HepG2 (cell line): ENCODE data around the gene TXNRD2. TPM values are rescaled to one million over a fixed set of nuclear protein-coding genes. Genes with fewer than 3 reads are reported as not detected.

Experiments
- ATAC-seq: fragments of 200-7000 bp; cut with Tn5 transposase; 3 replicates; pipeline ENCODE4 v1.9.1; 2020; ENCODE audit warnings: mild to moderate bottlenecking, moderate library complexity
- BruUV-seq: library from RNA; stranded (reverse); fragments of 400-500 nt; replicated peaks from 2 replicates; lab custom pipeline; 2021; lab: Mats Ljungman, UMichigan
- CTCF ChIA-PET: fragments of 300-600 bp; formaldehyde crosslinking; extraction: SDS; loops from one replicate; lab custom pipeline; 2021; ENCODE audit warnings: low total read pairs, inconsistent platforms, low intra/inter-chr PET ratio; lab: Yijun Ruan, JAX
- POLR2A ChIA-PET: fragments of 350-600 bp; sonication (Branson Sonifier 250); formaldehyde crosslinking; loops from one replicate; lab custom pipeline; 2020; ENCODE audit warnings: antibody characterized with exemption, inconsistent platforms; lab: Yijun Ruan, JAX
- DNase-seq: peaks from one replicate; pipeline ENCODE4 v3.0.0-alpha.2; 2015; ENCODE audit warnings: low spot score
- FAIRE-seq: peaks from 3 replicates; lab custom pipeline; 2011; peaks lifted over from hg19 to GRCh38; lab: Jason Lieb, UNC
- H2AFZ ChIP-seq: one replicate; pipeline ENCODE4 v1.6.1; 2011; ENCODE audit warnings: low read length, inconsistent platforms
- H3K27ac ChIP-seq: fragments of 300-600 bp; 3 replicates; pipeline ENCODE4 v1.8.0; 2011; ENCODE audit warnings: mixed run types, mild to moderate bottlenecking, mixed read lengths, low read length, inconsistent platforms; ENCODE audit not compliant: insufficient read depth; ENCODE audit errors: extremely low read length
- H3K27me3 ChIP-seq, 2 experiments: fragments of 200-600 bp in 1 of 2; 2 replicates in 1 of 2; 3 replicates in 1 of 2; pipeline versions ENCODE4 v1.6.0 to v1.8.0; 2011; ENCODE audit warnings: low read length in 2 of 2, mild to moderate bottlenecking in 2 of 2, moderate library complexity in 2 of 2, inconsistent platforms in 1 of 2; ENCODE audit not compliant: insufficient read depth in 2 of 2, control insufficient read depth in 1 of 2
- H3K36me3 ChIP-seq, 2 experiments: fragments of 200-600 bp in 1 of 2; replicated peaks in 1 of 2; 2 replicates in 1 of 2; 3 replicates in 1 of 2; pipeline versions ENCODE4 v1.5.1 to v1.8.0; 2011; ENCODE audit warnings: low read length in 2 of 2, inconsistent platforms in 1 of 2; ENCODE audit not compliant: insufficient read depth in 2 of 2, control insufficient read depth in 1 of 2
- H3K4me1 ChIP-seq: 2 replicates; pipeline ENCODE4 v1.5.1; 2012; ENCODE audit warnings: low read length, inconsistent platforms; ENCODE audit not compliant: insufficient read depth
- H3K4me2 ChIP-seq: 2 replicates; pipeline ENCODE4 v1.6.0; 2011; ENCODE audit warnings: low read depth, low read length, inconsistent platforms
- H3K4me3 ChIP-seq, 3 experiments: fragments of 200-600 bp in 1 of 3; sonication (generic), shearing (Covaris generic) in 1 of 3; replicated peaks in 1 of 3; 2 replicates each; pipeline ENCODE4 v1.5.1; 2011 to 2016; ENCODE audit warnings: low read length in 3 of 3, inconsistent platforms in 2 of 3, low read depth in 2 of 3, mild to moderate bottlenecking in 2 of 3, control low read depth in 1 of 3, mixed read lengths in 1 of 3; ENCODE audit not compliant: insufficient read depth in 1 of 3
- H3K79me2 ChIP-seq: one replicate; pipeline ENCODE4 v1.6.1; 2011; ENCODE audit warnings: low read length, inconsistent platforms; ENCODE audit not compliant: insufficient read depth
- H3K9ac ChIP-seq: 2 replicates; pipeline ENCODE4 v1.6.0; 2011; ENCODE audit warnings: mild to moderate bottlenecking, low read depth, low read length, inconsistent platforms; ENCODE audit not compliant: insufficient read depth
- H3K9me3 ChIP-seq: 2 replicates; pipeline ENCODE4 v1.5.1; 2012; ENCODE audit warnings: mild to moderate bottlenecking, low read length
- H4K20me1 ChIP-seq: 2 replicates; pipeline ENCODE4 v1.6.0; 2011; ENCODE audit warnings: inconsistent platforms, mild to moderate bottlenecking, low read length, moderate library complexity; ENCODE audit not compliant: insufficient read depth
- AGO2 ChIP-seq: fragments of 200-400 bp; formaldehyde crosslinking; optimal IDR thresholded peaks from 2 replicates; pipeline ENCODE3; 2017; ENCODE audit warnings: mild to moderate bottlenecking, low read depth, low read length, moderate library complexity
- HOXD1 ChIP-seq: sonication (generic); formaldehyde crosslinking; IDR thresholded peaks from 2 replicates; pipeline ENCODE4 v1.5.0; 2020; ENCODE audit warnings: missing genetic modification reagents
- KLF9 ChIP-seq: IDR thresholded peaks from 2 replicates; pipeline ENCODE4 v1.6.1; 2016; ENCODE audit warnings: low read depth
- MED1 ChIP-seq: sonication (generic); formaldehyde crosslinking; IDR thresholded peaks from 2 replicates; pipeline ENCODE4 v1.4.0; 2020; ENCODE audit warnings: missing genetic modification reagents
- POLR2A ChIP-seq, 2 experiments: IDR thresholded peaks; 2 replicates each; pipeline ENCODE4 v1.6.1; 2011; ENCODE audit warnings: low read depth in 2 of 2, low read length in 2 of 2, mild to moderate bottlenecking in 1 of 2, moderate library complexity in 1 of 2; ENCODE audit not compliant: insufficient read depth in 1 of 2
- RBFOX2 ChIP-seq: fragments of 200-400 bp; formaldehyde crosslinking; IDR thresholded peaks from 2 replicates; pipeline ENCODE4 v1.6.1; 2017; ENCODE audit warnings: low read depth, mild to moderate bottlenecking, low read length
- REST ChIP-seq, 2 experiments: IDR thresholded peaks; 2 replicates each; pipeline ENCODE4 v1.6.1; 2011 to 2012; ENCODE audit warnings: low read length in 2 of 2, borderline replicate concordance in 1 of 2, low read depth in 1 of 2, mild to moderate bottlenecking in 1 of 2, moderate library complexity in 1 of 2
- ZNF235 ChIP-seq: sonication (generic); formaldehyde crosslinking; IDR thresholded peaks from 2 replicates; pipeline ENCODE4 v1.8.1; 2023; ENCODE audit warnings: mild to moderate bottlenecking, missing genetic modification reagents, borderline replicate concordance
- ZNF724P ChIP-seq: sonication (generic); formaldehyde crosslinking; IDR thresholded peaks from 2 replicates; pipeline ENCODE4 v1.8.0; 2022; ENCODE audit warnings: missing genetic modification reagents, borderline replicate concordance
- ZNF746 ChIP-seq: sonication (generic); formaldehyde crosslinking; IDR thresholded peaks from 2 replicates; pipeline ENCODE4 v1.8.0; 2022; ENCODE audit warnings: mild to moderate bottlenecking, missing genetic modification reagents
- ZNF75D ChIP-seq: sonication (generic); formaldehyde crosslinking; IDR thresholded peaks from 2 replicates; pipeline ENCODE4 v1.8.1; 2023; ENCODE audit warnings: missing genetic modification reagents, mild to moderate bottlenecking, borderline replicate concordance
- WGBS: methylation state at CpG from one replicate; pipeline ENCODE4 v1.1.6; 2017; ENCODE audit warnings: low lambda C conversion rate; 5-methylcytosine and 5-hydroxymethylcytosine counted together
- in situ Hi-C: cut with HindIII; loops from 2 replicates; pipeline ENCODE4 v1.10.0; 2017; ENCODE audit warnings: low pct_unique_long_range_greater_than_20kb; ENCODE audit not compliant: extremely low pct_ligation_motif_present
- intact Hi-C: fragments of 100-400 bp; cut with micrococcal nuclease; formaldehyde crosslinking; loops from one replicate; pipeline ENCODE4 v1.10.0; 2022; ENCODE audit not compliant: unreplicated experiment
- polyA plus RNA-seq, 8 experiments: library from polyadenylated mRNA; depleted of rRNA in 3 of 8; stranded (reverse) in 7 of 8; unstranded in 1 of 8; fragments of >200 nt; fragmentation: Illumina TruSeq in 4 of 8; extraction: Trizol in 4 of 8; gene quantifications; 2 replicates each; pipeline versions ENCODE4 v1.2.1 to v1.2.3, GENCODE V29; 2011 to 2016; ENCODE audit warnings: low read depth in 4 of 8, missing spikeins in 1 of 8, mixed read lengths in 1 of 8; ENCODE audit not compliant: insufficient read depth in 1 of 8
- total RNA-seq, 5 experiments: library from RNA; depleted of rRNA; stranded (reverse); fragments of >200 nt; fragmentation: Illumina TruSeq; extraction: Trizol; gene quantifications; 2 replicates each; pipeline ENCODE4 v1.2.3, GENCODE V29; 2016; ENCODE audit warnings: low read depth in 1 of 5

The TXNRD2 gene
- total and polyA plus RNA-seq, 2 of the 13 experiments (the other 11 are each of a cell fraction or from before 2014, with no cell fraction given) = 17.5 to 18.6 TPM

- no peaks in the 10 kb centered on the region; the same call in 1 of the 2 replicates for H4K20me1 ChIP-seq
- DNase-seq (no peak), ATAC-seq (peak; percentile 6)
- intact Hi-C loops (loop anchor here (1.0 kb wide), 1 partner anchor 43 kb away; no protein-coding TSS in a partner anchor), in situ Hi-C loops (loop anchor here (5.0 kb wide), 1 partner anchor 42 kb away; no protein-coding TSS in a partner anchor)
- H3K27me3 ChIP-seq = no peaks in the 10 kb centered on the region
- 96% methylated on average over 7 of the region's 9 CpGs for WGBS
- peaks cover 12 to 28% of the 10 kb centered on the region in 2 experiments; a peak in 4 of 5 replicates for H3K36me3 ChIP-seq
- TF ChIP-seq ZNF75D (CRISPR knock-in tag) (no peak), HOXD1 (CRISPR knock-in tag) (no peak), ZNF746 (CRISPR knock-in tag) (no peak), POLR2A (IDR thresholded peaks at IDR 0.05; ENCODE audit: insufficient read depth in 1 of 2, low read depth in 2 of 2, low read length in 2 of 2) (peak in 1 of 2 experiments; percentile 45; a peak in 1 of 4 replicates), KLF9 (CRISPR knock-in tag) (no peak), ZNF235 (CRISPR knock-in tag) (peak; percentile 6; the same call in 1 of the 2 replicates), REST (IDR thresholded peaks at IDR 0.05; ENCODE audit: borderline replicate concordance in 1 of 2, low read depth in 1 of 2, low read length in 2 of 2) (no peak), ZNF724P (CRISPR knock-in tag) (0 out of 2 replicates have a peak, but pooled peaks have one; percentile 10), MED1 (CRISPR knock-in tag) (no peak), AGO2 (peak; percentile 39), RBFOX2 (peak; percentile 57)
- TF ChIP-seq, all 625 proteins: peak for 5
- CTCF ChIA-PET = interaction anchor here (1.1 to 2.3 kb wide), 6 partner anchors 15 to 160 kb away, joined by 3 to 35 read pairs (median 4); no protein-coding TSS in a partner anchor
- H3K4me2 ChIP-seq = no peak overlapping the region
- POLR2A ChIA-PET = interaction anchor here (0.8 to 3.2 kb wide), 7 partner anchors 9 to 161 kb away, joined by 3 to 13 read pairs (median 5); partner anchors contain the start of gene TANGO2
- H3K9ac ChIP-seq = no peak overlapping the region
- FAIRE-seq = no peak
- H2AFZ ChIP-seq = no peak overlapping the region
- no peaks in the 10 kb centered on the region for H3K79me2 ChIP-seq
- no peaks in the 10 kb centered on the region for H3K9me3 ChIP-seq
- BruUV-seq = no TSS peak
- peaks cover 53% of the 10 kb centered on the region for H3K4me1 ChIP-seq
- H3K4me3 ChIP-seq = no peak overlapping the region
- H3K27ac ChIP-seq = peak overlapping the region; percentile 79
Observed at GRCh38 chr22:19970031-19970478, 28.4 kb upstream of the TXNRD2 start.
